ENCODE measurements around the gene IPO11. TPM values are rescaled to one million over a fixed set of nuclear protein-coding genes. Genes with fewer than 3 reads are reported as not detected.

IPO11 gene
- total RNA-seq, 1 donor, result 38.1 TPM

DNA sequence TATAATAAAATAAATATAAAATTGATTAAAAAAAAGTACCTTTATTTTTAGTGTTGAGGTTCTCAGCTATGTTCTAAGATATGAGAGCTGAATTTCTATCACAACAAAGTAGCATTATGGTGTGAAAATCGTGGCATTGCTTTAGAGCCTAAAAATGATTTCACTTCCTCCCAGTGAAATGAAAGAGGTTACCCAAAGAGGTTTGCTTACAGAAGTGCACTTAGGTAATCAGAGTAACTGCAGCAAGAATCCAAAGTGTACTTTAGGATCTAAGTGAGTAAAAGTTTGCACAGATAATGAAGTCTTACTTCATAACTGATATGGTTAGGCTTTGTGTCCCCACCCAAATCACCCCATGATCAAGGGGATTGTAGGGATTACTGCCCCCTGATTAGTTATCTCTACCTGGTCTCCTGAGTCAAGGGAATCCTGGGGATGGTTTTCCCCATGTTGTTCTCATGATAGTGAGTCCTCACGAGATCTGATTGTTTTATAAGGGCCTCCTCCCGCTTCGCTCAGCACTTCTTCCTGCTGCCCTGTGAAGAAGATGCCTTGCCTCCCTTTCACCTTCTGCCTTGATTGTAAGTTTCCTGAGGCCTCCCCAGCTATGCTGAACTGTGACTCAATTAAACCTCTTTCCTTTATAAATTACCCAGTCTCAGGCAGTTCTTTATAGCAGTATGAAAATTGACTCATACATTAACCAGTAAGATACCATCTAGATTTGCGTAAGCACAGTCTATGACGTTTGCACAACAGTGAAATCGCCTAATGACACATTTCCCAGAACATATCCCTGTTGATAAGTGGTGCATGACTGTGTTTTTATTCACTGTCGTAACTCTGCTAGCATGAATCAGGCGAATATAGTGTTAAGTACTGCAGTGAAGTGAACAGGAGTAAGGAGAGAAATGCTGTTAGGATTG lies 125.7 kb downstream of the IPO11 start:
- TF ChIP-seq, protein P1, sequence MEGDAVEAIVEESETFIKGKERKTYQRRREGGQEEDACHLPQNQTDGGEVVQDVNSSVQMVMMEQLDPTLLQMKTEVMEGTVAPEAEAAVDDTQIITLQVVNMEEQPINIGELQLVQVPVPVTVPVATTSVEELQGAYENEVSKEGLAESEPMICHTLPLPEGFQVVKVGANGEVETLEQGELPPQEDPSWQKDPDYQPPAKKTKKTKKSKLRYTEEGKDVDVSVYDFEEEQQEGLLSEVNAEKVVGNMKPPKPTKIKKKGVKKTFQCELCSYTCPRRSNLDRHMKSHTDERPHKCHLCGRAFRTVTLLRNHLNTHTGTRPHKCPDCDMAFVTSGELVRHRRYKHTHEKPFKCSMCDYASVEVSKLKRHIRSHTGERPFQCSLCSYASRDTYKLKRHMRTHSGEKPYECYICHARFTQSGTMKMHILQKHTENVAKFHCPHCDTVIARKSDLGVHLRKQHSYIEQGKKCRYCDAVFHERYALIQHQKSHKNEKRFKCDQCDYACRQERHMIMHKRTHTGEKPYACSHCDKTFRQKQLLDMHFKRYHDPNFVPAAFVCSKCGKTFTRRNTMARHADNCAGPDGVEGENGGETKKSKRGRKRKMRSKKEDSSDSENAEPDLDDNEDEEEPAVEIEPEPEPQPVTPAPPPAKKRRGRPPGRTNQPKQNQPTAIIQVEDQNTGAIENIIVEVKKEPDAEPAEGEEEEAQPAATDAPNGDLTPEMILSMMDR (IDR thresholded peaks at IDR 0.05; ENCODE audit: insufficient read depth, low read length), result no peak
- no peak overlapping the region for H3K4me3 ChIP-seq (ENCODE audit: low read depth, low read length)
- peak; percentile 77 for DNase-seq (ENCODE audit: low read depth)

DNA sequence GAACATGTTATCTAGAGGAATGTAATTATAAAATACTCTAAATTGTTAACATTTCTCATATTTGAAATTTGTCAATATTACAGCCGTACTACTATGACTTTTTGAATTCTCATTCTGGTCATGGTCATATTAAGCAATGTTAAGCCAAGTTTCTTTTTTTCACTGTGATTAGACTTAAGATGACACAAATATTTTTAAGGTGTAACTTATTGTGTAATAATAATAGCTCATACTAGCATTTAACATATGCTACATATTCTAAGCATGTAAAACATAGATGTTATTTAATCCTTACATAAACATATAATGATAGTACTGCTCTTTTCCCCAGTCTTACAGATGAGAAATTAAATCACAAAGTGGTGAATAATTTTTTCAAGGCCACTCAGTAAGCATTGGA lies 130.2 kb downstream of the IPO11 start:
- no peak for DNase-seq (ENCODE audit: low read depth)
- TF ChIP-seq, protein P1 (IDR thresholded peaks at IDR 0.05; ENCODE audit: insufficient read depth, low read length), result no peak
- no peak overlapping the region for H3K4me3 ChIP-seq (ENCODE audit: low read depth, low read length)

DNA sequence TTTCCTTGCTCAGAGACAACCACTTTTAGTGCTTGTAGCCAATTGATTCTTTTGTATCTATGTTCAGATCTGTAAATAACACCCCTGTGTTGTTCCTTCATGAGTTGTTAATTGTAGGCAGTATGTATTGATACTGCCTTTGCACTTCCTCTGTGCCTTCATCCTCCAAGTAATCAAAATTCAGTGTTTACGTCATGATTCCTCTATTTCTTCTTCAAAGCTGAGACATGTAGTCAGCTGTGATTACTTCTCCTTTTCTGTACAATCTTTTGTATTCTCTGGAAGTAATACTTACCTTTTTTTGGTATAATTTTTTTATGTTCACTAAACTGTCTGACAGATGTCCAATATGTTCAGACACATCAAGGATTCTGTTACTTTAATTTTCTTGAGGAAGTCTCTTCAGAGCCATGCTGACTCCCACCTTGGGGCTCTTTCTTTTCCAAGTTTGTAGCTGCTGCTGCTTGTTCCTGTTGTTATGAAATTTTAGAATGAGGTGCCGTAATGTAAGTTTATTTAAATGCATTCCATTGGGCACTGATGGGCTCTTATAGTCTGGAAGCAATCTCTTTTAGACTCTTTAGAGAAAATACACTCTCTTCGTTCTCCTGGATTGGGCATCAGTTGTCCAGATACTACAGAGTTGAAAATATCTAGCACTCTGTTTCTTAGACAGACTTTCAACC lies 135.5 kb downstream of the IPO11 start:
- TF ChIP-seq, protein P1 (IDR thresholded peaks at IDR 0.05; ENCODE audit: insufficient read depth, low read length), result no peak
- DNase-seq (ENCODE audit: low read depth), result no peak
- no peak overlapping the region for H3K4me3 ChIP-seq (ENCODE audit: low read depth, low read length)

DNA sequence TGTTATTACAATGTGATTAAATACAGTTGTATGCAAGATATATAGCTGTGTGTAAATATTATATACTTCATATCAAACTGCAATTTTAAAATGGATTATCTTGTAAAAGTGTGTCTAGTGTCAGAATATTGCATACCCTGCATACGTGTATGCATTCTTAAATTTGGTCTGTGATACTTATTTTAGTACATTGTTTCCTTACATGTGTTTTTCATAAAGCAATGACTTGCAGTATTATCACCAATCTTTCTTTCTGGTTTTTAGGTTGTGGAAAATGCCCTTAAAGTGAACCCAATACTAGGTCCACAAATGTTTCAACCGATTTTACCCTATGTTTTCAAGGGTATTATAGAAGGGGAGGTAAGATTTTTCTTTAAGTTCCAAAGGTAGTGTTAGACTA lies 137.5 kb downstream of the IPO11 start:
- TF ChIP-seq, protein P1 (IDR thresholded peaks at IDR 0.05; ENCODE audit: insufficient read depth, low read length), result no peak

DNA sequence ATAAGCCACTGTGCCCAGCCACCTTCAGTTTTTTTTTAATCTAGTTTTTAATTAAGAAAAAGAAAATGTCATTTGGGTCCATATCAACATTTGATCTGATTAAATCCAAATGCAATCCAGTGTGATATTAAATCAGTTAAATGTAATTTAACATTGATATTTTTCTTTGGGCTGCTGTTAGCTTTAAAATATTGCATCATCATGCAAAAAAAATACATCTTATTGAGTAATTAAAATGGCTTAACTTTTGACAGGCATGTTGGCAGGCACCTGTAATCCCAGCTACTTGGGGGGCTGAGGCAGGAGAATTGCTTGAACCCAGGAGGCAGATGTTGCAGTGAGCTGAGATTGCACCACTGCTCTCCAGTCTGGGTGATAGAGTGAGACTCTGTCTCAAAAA lies 143.4 kb downstream of the IPO11 start:
- no peak for DNase-seq (ENCODE audit: low read depth)
- TF ChIP-seq, protein P1 (IDR thresholded peaks at IDR 0.05; ENCODE audit: insufficient read depth, low read length), result no peak
- no peak overlapping the region for H3K4me3 ChIP-seq (ENCODE audit: low read depth, low read length)

More for the DNA sequence above, 137.5 kb downstream of the IPO11 start:
- peak; percentile 37 for DNase-seq (ENCODE audit: low read depth)
- H3K4me3 ChIP-seq (ENCODE audit: low read depth, low read length), result no peak overlapping the region

DNA sequence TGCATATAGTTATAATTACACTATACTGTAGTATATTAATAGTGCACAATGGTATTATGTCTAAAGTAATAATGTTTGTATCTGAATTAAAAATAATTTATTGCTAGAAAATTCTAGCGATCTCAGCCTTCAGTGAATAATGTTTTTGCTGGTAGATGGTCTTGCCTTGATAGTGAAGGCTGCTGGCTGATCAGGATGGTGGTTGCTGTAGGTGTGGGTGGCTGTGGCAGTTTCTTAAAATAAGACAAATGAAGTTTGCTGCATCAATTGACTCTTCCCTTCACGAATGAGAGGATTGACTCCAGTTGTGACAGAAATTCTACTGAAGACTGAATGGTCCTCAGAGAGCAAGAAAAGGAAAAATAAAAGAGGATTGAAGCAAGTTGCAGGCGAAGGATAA lies 146.4 kb downstream of the IPO11 start:
- DNase-seq (ENCODE audit: low read depth), result no peak
- no peak overlapping the region for H3K4me3 ChIP-seq (ENCODE audit: low read depth, low read length)
- TF ChIP-seq, protein P1 (IDR thresholded peaks at IDR 0.05; ENCODE audit: insufficient read depth, low read length), result no peak
